Measurements from ENCODE around the gene UNC5B. TPM values are rescaled to one million over a fixed set of nuclear protein-coding genes. Genes with fewer than 3 reads are reported as not detected.

The UNC5B gene
- total RNA-seq, 1 experiment from 2014 or later: 80.5 TPM

DNA sequence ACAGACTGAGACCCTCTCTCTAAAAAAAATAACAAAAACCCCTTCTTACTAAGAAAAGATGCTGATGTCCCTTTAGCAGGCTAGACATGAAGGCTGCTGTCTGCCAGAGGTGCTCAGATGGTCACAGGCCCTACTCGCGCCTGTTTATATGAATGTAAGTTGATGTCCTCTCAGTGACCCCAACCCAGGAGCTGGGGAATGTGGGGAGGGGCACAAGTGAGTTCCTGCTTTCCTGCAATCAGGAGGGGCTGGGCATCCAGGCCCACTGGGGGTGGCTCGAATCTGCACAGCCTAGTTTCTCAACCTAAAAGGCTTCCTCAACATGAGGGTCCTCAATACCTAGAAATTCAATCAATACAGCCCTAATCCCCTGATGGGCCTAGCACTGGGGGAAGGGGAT, 94.6 kb downstream of the UNC5B start:
- peaks cover 5% of the 10 kb centered on the region for H3K9me3 Mint-ChIP-seq (ENCODE audit: unreplicated experiment)
- no peak overlapping the region for H3K4me3 Mint-ChIP-seq (ENCODE audit: unreplicated experiment)
- intact Hi-C loops (cut with micrococcal nuclease): no loop called here
- no peak for DNase-seq (ENCODE audit: unreplicated experiment)
- CTCF ChIA-PET: interaction anchor here (0.6 to 3.3 kb wide), 5 partner anchors 8 to 378 kb away, joined by 3 to 19 read pairs (median 3); partner anchors contain the start of gene SLC29A3
- TF ChIP-seq, protein P1, sequence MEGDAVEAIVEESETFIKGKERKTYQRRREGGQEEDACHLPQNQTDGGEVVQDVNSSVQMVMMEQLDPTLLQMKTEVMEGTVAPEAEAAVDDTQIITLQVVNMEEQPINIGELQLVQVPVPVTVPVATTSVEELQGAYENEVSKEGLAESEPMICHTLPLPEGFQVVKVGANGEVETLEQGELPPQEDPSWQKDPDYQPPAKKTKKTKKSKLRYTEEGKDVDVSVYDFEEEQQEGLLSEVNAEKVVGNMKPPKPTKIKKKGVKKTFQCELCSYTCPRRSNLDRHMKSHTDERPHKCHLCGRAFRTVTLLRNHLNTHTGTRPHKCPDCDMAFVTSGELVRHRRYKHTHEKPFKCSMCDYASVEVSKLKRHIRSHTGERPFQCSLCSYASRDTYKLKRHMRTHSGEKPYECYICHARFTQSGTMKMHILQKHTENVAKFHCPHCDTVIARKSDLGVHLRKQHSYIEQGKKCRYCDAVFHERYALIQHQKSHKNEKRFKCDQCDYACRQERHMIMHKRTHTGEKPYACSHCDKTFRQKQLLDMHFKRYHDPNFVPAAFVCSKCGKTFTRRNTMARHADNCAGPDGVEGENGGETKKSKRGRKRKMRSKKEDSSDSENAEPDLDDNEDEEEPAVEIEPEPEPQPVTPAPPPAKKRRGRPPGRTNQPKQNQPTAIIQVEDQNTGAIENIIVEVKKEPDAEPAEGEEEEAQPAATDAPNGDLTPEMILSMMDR (IDR thresholded peaks at IDR 0.05; ENCODE audit: unreplicated experiment): no peak
- no peaks in the 10 kb centered on the region for H3K27me3 Mint-ChIP-seq (ENCODE audit: insufficient read depth, unreplicated experiment)
- H3K36me3 Mint-ChIP-seq (ENCODE audit: insufficient read depth, unreplicated experiment): peaks cover 33% of the 10 kb centered on the region
- no TSS peak for BruUV-seq (replicated peaks)
- no peaks in the 10 kb centered on the region for H3K4me1 Mint-ChIP-seq (ENCODE audit: insufficient read depth, unreplicated experiment)
- POLR2A ChIA-PET: no interaction called here
- no peak overlapping the region for H3K27ac Mint-ChIP-seq (ENCODE audit: low read depth, unreplicated experiment)

DNA sequence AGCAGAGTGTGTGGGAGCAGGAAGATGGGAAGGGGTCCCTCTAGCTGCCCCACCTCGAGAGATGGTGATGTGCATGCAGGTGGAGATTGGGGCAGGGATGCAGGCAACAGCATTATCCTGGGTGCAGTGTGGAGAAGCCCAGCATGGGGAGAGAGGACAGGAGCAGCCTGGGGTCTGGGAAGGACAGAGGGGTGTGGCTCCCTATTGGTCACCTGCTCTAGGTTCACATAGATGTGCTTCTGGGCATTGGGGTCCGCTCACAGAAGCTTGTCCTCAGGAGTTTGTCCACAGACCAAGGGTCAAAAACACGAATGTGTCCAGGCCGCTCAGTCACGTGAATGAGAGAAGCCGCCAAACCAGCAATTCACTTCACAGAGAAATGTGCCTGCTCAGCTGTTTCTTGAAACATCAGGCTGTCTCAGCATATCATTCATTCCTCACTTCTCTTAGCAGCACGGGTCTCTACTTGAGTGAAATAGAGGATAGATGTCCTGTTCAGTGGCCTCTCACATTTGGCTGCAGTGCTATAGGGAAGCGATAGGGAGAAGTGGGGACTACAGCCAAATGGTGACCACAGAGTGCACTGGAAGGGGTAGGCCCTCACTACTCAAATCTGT, 95.2 kb downstream of the UNC5B start:
- Mint-ChIP-seq H3K4me3 (ENCODE audit: unreplicated experiment) (no peak overlapping the region), H3K27me3 (ENCODE audit: insufficient read depth, unreplicated experiment) (no peaks in the 10 kb centered on the region), H3K4me1 (ENCODE audit: insufficient read depth, unreplicated experiment) (peaks cover 2% of the 10 kb centered on the region), H3K36me3 (ENCODE audit: insufficient read depth, unreplicated experiment) (peaks cover 27% of the 10 kb centered on the region), H3K9me3 (ENCODE audit: unreplicated experiment) (peaks cover 5% of the 10 kb centered on the region), H3K27ac (ENCODE audit: low read depth, unreplicated experiment) (no peak overlapping the region)
- ChIA-PET CTCF (interaction anchor here (1.2 to 3.3 kb wide), 2 partner anchors 7 to 11 kb away, joined by 3 to 19 read pairs; partner anchors contain the start of gene SLC29A3), POLR2A (interaction anchor here (0.6 kb wide), 1 partner anchor 202 kb away, joined by 3 read pairs; no protein-coding TSS in a partner anchor)
- DNase-seq (ENCODE audit: unreplicated experiment): no peak
- BruUV-seq (replicated peaks): no TSS peak
- intact Hi-C loops (cut with micrococcal nuclease): no loop called here
- TF ChIP-seq, protein P1 (IDR thresholded peaks at IDR 0.05; ENCODE audit: unreplicated experiment): no peak

DNA sequence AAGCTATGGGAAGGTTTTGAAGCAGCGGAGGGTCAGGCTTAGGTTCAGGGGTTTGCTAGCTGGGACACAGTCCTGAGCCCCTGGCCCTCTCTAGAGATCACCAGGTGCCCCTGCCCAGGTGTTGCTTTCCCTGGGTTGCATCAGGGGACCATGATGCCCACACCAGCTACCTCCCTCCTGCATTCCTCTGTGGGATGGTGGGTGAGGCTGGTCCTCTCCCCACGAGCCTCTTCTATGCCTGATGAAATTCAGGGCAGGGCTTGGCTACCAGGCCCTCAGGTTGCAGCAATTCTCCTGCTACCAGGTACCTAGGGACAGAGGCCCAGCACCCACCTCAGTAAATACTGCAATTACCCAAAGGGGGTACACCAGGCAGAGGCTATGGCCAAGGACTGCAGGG, 95.9 kb downstream of the UNC5B start:
- POLR2A ChIA-PET: no interaction called here
- no TSS peak for BruUV-seq (replicated peaks)
- intact Hi-C loops (cut with micrococcal nuclease): no loop called here
- no peak overlapping the region for H3K27ac Mint-ChIP-seq (ENCODE audit: low read depth, unreplicated experiment)
- peaks cover 7% of the 10 kb centered on the region for H3K4me1 Mint-ChIP-seq (ENCODE audit: insufficient read depth, unreplicated experiment)
- H3K36me3 Mint-ChIP-seq (ENCODE audit: insufficient read depth, unreplicated experiment): peaks cover 22% of the 10 kb centered on the region
- CTCF ChIA-PET: interaction anchor here (0.5 to 3.3 kb wide), 4 partner anchors 11 to 362 kb away, joined by 3 to 19 read pairs (median 6); partner anchors contain the start of gene SLC29A3
- H3K27me3 Mint-ChIP-seq (ENCODE audit: insufficient read depth, unreplicated experiment): no peaks in the 10 kb centered on the region
- H3K4me3 Mint-ChIP-seq (ENCODE audit: unreplicated experiment): no peak overlapping the region
- DNase-seq (ENCODE audit: unreplicated experiment): no peak
- H3K9me3 Mint-ChIP-seq (ENCODE audit: unreplicated experiment): peaks cover 5% of the 10 kb centered on the region
- TF ChIP-seq, protein P1 (IDR thresholded peaks at IDR 0.05; ENCODE audit: unreplicated experiment): no peak

DNA sequence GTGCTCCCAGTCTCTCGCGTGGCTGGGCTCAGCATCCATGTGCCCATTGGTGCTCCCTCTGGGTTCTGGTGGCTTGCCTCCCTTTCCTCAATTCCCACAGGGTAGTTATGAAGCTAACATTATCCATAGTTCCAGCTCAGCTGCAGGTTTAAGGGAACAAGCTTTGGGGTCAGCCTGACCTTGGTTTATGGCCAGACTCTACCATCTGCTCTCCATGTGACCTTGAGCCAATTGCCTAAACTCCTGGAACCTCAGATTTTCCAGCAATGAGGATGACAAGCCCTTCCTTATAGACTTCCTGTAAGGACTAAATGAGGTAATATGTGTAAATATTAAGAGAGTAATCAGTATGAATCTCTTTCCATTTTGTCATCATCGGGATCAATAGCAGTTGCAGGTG, 96.6 kb downstream of the UNC5B start:
- POLR2A ChIA-PET: no interaction called here
- peaks cover 19% of the 10 kb centered on the region for H3K36me3 Mint-ChIP-seq (ENCODE audit: insufficient read depth, unreplicated experiment)
- no peaks in the 10 kb centered on the region for H3K27me3 Mint-ChIP-seq (ENCODE audit: insufficient read depth, unreplicated experiment)
- no TSS peak for BruUV-seq (replicated peaks)
- H3K4me1 Mint-ChIP-seq (ENCODE audit: insufficient read depth, unreplicated experiment): peaks cover 11% of the 10 kb centered on the region
- peaks cover 5% of the 10 kb centered on the region for H3K9me3 Mint-ChIP-seq (ENCODE audit: unreplicated experiment)
- TF ChIP-seq, protein P1 (IDR thresholded peaks at IDR 0.05; ENCODE audit: unreplicated experiment): no peak
- no peak overlapping the region for H3K4me3 Mint-ChIP-seq (ENCODE audit: unreplicated experiment)
- DNase-seq (ENCODE audit: unreplicated experiment): no peak
- CTCF ChIA-PET: interaction anchor here (0.8 to 3.3 kb wide), 4 partner anchors 10 to 476 kb away, joined by 3 to 19 read pairs (median 5); partner anchors contain the start of gene SLC29A3
- intact Hi-C loops (cut with micrococcal nuclease): no loop called here
- H3K27ac Mint-ChIP-seq (ENCODE audit: low read depth, unreplicated experiment): no peak overlapping the region

Data from MCF 10A (cell line).